NB4 (cell line): ENCODE results near the gene TMEM217.

Experiments
- MAX ChIP-seq: IDR thresholded peaks from 2 replicates; pipeline ENCODE4 v1.6.1; 2011; ENCODE audit warnings: low read depth, low read length
- POLR2A ChIP-seq: IDR thresholded peaks from 2 replicates; pipeline ENCODE4 v1.6.1; 2011; ENCODE audit warnings: mild to moderate bottlenecking; ENCODE audit not compliant: insufficient read length; ENCODE audit errors: extremely low read depth
- TF ChIP-seq, protein P1 (sequence below): IDR thresholded peaks from one replicate; pipeline ENCODE4 v1.5.1; 2012; ENCODE audit warnings: low read depth, low read length

DNA sequence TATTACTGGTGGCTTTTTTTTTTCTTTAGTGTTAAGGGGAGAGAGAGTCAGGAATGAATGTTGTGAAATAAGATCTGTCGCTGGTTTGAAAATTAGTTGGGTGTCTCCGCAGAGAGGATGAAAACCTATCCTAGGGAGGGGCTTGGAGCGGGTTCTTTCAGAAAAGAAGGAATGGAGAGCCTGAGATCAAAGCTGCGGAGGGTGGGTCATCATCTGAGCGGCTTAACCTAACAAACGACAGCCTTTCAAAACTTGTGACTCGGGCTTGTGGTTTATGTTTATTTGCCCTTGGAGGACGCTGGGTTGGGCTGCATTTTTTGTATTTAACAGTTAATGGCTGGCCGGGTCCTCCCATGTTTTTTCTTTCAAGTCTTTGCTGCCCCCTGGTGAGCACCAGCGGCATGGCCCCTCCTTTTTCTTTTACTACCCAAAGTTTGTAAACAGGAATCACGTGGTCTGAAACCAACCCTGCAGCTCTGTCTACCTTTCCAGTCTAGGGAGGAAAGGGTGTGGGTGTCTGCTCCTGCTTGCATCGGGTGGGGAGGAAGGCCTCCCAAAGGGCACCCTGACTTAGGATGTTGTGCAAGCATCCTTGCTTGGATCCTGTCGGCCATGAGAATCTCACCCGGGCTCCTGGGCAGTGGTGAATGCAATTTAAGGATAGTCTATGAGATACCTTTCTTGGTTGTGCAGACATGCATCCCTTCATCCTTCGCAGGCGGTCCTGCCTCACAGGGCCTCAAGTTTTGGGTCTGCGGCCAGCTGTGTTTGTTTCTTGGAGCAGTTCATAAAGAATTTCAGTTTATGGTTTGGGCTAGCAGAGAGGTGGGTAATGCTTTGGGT, 85.8 kb downstream of the TMEM217 start:
- TF ChIP-seq, protein P1, sequence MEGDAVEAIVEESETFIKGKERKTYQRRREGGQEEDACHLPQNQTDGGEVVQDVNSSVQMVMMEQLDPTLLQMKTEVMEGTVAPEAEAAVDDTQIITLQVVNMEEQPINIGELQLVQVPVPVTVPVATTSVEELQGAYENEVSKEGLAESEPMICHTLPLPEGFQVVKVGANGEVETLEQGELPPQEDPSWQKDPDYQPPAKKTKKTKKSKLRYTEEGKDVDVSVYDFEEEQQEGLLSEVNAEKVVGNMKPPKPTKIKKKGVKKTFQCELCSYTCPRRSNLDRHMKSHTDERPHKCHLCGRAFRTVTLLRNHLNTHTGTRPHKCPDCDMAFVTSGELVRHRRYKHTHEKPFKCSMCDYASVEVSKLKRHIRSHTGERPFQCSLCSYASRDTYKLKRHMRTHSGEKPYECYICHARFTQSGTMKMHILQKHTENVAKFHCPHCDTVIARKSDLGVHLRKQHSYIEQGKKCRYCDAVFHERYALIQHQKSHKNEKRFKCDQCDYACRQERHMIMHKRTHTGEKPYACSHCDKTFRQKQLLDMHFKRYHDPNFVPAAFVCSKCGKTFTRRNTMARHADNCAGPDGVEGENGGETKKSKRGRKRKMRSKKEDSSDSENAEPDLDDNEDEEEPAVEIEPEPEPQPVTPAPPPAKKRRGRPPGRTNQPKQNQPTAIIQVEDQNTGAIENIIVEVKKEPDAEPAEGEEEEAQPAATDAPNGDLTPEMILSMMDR: peak; percentile 84
- TF ChIP-seq MAX: peak; percentile 97
- TF ChIP-seq POLR2A: no peak
